ENCODE measurements around the gene RECQL. TPM values are rescaled to one million over a fixed set of nuclear protein-coding genes. Genes with fewer than 3 reads are reported as not detected.

Gene RECQL
- total RNA-seq, 1 experiment from 2014 or later, result 21.3 TPM

DNA sequence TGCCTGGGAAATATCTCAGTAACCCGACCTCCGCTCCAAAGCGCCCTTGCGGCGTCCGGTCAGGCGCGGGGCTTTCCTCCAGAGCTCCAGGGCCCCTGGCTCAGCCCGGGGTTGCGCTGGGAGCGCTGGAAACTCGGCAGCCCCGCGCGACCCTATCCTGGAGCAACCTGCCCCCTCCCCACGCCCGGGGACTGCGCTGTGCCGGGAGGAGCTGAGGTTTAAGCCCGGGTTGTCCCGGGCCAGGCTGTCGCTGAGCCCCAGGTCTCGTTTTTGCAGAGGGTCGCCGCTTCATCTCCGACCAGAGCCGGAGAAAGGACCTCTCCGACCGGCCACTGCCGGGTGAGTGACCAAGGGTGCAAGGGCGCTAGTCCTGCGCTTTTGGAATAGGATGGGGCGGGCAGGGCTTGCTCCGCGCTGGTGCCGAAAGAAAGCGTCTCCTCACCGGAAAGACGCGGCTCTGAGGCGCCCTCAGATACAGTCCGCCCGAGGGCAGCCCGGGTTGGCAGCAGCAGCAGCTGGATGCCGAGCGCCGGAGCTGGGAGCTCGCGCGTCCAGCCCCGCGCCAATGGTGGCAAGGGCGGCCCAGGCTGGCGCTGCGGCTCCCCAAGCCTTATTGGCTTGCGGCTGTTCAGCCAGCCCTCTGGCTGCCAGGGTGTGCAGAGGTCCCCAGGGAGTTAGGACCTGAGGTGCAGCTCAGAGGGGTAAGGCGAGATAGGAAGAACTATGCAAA is 26.2 kb upstream of the RECQL start:
- ATAC-seq, result no peak
- no peaks in the 10 kb centered on the region for H3K9me2 ChIP-seq (ENCODE audit: insufficient read depth)
- no peaks in the 10 kb centered on the region for H4K20me1 ChIP-seq (ENCODE audit: insufficient read depth)
- H3K9ac ChIP-seq (ENCODE audit: low read length), result no peak overlapping the region
- RAD21 ChIA-PET (ENCODE audit: low non-redundant PET in 1 of 2, low total read pairs in 2 of 2, uncharacterized antibody in 2 of 2, unreplicated experiment in 2 of 2), result no interaction called here
- TF ChIP-seq SRF (IDR thresholded peaks at IDR 0.05; ENCODE audit: low read depth) (no peak), TCF7L2 (IDR thresholded peaks at IDR 0.05; ENCODE audit: borderline replicate concordance, extremely low read depth, insufficient read depth, insufficient read length) (no peak), POLR2A (IDR thresholded peaks at IDR 0.05; ENCODE audit: borderline replicate concordance, extremely low read depth, insufficient read depth, insufficient read length) (no peak), YY1 (IDR thresholded peaks at IDR 0.05; ENCODE audit: extremely low read depth, insufficient replicate concordance, low read depth, low read length) (no peak), SP1 (IDR thresholded peaks at IDR 0.05; ENCODE audit: low read depth) (no peak), EZH2phosphoT487 (IDR thresholded peaks at IDR 0.05; ENCODE audit: borderline replicate concordance) (no peak), ZFX (IDR thresholded peaks at IDR 0.05) (no peak), CEBPB (IDR thresholded peaks at IDR 0.05; ENCODE audit: low read depth) (no peak), POLR2AphosphoS5 (IDR thresholded peaks at IDR 0.05; ENCODE audit: low read depth, low read length) (no peak), ELF1 (IDR thresholded peaks at IDR 0.05; ENCODE audit: borderline replicate concordance, low read depth) (no peak)
- TF ChIP-seq, protein P1, sequence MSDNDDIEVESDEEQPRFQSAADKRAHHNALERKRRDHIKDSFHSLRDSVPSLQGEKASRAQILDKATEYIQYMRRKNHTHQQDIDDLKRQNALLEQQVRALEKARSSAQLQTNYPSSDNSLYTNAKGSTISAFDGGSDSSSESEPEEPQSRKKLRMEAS (IDR thresholded peaks at IDR 0.05), result no peak
- TF ChIP-seq, protein P2, sequence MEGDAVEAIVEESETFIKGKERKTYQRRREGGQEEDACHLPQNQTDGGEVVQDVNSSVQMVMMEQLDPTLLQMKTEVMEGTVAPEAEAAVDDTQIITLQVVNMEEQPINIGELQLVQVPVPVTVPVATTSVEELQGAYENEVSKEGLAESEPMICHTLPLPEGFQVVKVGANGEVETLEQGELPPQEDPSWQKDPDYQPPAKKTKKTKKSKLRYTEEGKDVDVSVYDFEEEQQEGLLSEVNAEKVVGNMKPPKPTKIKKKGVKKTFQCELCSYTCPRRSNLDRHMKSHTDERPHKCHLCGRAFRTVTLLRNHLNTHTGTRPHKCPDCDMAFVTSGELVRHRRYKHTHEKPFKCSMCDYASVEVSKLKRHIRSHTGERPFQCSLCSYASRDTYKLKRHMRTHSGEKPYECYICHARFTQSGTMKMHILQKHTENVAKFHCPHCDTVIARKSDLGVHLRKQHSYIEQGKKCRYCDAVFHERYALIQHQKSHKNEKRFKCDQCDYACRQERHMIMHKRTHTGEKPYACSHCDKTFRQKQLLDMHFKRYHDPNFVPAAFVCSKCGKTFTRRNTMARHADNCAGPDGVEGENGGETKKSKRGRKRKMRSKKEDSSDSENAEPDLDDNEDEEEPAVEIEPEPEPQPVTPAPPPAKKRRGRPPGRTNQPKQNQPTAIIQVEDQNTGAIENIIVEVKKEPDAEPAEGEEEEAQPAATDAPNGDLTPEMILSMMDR (IDR thresholded peaks at IDR 0.05 in 2 of 3, conservative IDR thresholded peaks at IDR 0.05 in 1 of 3; ENCODE audit: borderline replicate concordance in 1 of 3, insufficient read depth in 1 of 3, low read depth in 2 of 3, low read length in 2 of 3), result no peak
- TF ChIP-seq, protein P3, sequence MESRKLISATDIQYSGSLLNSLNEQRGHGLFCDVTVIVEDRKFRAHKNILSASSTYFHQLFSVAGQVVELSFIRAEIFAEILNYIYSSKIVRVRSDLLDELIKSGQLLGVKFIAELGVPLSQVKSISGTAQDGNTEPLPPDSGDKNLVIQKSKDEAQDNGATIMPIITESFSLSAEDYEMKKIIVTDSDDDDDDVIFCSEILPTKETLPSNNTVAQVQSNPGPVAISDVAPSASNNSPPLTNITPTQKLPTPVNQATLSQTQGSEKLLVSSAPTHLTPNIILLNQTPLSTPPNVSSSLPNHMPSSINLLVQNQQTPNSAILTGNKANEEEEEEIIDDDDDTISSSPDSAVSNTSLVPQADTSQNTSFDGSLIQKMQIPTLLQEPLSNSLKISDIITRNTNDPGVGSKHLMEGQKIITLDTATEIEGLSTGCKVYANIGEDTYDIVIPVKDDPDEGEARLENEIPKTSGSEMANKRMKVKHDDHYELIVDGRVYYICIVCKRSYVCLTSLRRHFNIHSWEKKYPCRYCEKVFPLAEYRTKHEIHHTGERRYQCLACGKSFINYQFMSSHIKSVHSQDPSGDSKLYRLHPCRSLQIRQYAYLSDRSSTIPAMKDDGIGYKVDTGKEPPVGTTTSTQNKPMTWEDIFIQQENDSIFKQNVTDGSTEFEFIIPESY (IDR thresholded peaks at IDR 0.05; ENCODE audit: extremely low read depth, insufficient replicate concordance, low read length), result no peak
- no peak overlapping the region for H3K27ac ChIP-seq (ENCODE audit: low read depth, low read length)
- CTCF ChIA-PET, result no interaction called here
- no peak overlapping the region for H3K4me3 ChIP-seq (replicated peaks in 1 of 2; ENCODE audit: low read depth in 1 of 2, low read length in 2 of 2)
- no peak overlapping the region for H3K4me2 ChIP-seq (ENCODE audit: low read length)
- H3K9me3 ChIP-seq (ENCODE audit: control insufficient read depth in 1 of 2, insufficient read depth in 1 of 2, low read depth in 1 of 2, low read length in 2 of 2), result no peaks in the 10 kb centered on the region
- H3K4me1 ChIP-seq (ENCODE audit: control insufficient read depth in 1 of 2, insufficient read depth in 2 of 2, low read length in 2 of 2), result no peaks in the 10 kb centered on the region
- POLR2A ChIA-PET, result no interaction called here
- H3K27me3 ChIP-seq (ENCODE audit: insufficient read depth, low read length), result no peaks in the 10 kb centered on the region
- intact Hi-C loops (cut with micrococcal nuclease), result no loop called here
- no peak for DNase-seq (ENCODE audit: low read depth, low spot score)
- H3K79me2 ChIP-seq (ENCODE audit: insufficient read depth, low read length), result no peaks in the 10 kb centered on the region
- H2AFZ ChIP-seq (ENCODE audit: low read depth, low read length, poor library complexity, severe bottlenecking), result no peak overlapping the region
- BruUV-seq (replicated peaks), result no TSS peak
- H3K36me3 ChIP-seq (ENCODE audit: control insufficient read depth in 1 of 2, insufficient read depth in 2 of 2, low read length in 2 of 2), result no peaks in the 10 kb centered on the region

Measured in HCT116 (cell line).